HG02798 (cell line): ENCODE measurements around the gene CMSS1.
"Not testable (repeated sequence)": the region's sequence is repeated elsewhere in the genome, so short reads cannot be mapped to it uniquely, and the experiment has no call there.

ENCODE experiments used
- ATAC-seq: cut with Tn5 transposase; IDR thresholded peaks from one replicate; pipeline ENCODE4 v1.9.1; 2021; ENCODE audit warnings: mild to moderate bottlenecking; ENCODE audit not compliant: unreplicated experiment, poor library complexity

CMSS1 gene

GRCh38 chr3:100189444-100189964 lies 371.8 kb downstream of the CMSS1 start:
- ATAC-seq = no peak

GRCh38 chr3:100195375-100195774 lies 377.7 kb downstream of the CMSS1 start:
- no peak for ATAC-seq

GRCh38 chr3:100197876-100198275 lies 380.2 kb downstream of the CMSS1 start:
- ATAC-seq = no peak

DNA sequence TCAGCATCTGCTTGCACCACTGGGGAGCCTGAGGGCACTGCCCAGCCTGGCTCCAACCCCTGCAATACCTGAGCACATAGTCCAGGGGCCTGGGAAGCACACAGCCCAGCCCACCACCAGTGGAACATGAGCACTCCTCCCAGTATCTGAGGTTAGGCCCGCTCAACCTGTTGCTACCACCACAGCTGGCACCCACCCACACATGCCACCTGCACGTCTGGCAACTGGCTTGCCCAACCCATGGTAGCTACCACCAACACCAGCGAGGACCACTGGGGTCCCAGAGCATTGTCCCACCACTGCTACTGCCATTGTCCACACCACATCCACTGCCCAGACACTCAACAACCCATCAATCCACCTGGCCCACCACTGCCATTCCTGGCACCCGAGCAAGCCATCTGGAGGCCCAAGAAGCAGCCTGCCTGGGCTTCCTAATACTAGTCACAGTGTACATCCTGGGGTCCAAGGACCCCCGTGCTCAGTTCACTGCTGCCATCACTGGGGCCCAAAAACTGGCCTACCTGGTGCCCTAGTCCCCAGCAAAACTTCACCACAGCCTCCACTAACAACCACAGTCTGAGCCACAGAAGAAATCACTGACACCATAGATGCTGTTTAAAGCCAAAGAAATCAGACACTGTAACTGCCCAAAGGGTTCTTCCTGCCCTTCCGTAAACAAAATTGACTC lies 381.1 kb downstream of the CMSS1 start:
- ATAC-seq = no peak

DNA sequence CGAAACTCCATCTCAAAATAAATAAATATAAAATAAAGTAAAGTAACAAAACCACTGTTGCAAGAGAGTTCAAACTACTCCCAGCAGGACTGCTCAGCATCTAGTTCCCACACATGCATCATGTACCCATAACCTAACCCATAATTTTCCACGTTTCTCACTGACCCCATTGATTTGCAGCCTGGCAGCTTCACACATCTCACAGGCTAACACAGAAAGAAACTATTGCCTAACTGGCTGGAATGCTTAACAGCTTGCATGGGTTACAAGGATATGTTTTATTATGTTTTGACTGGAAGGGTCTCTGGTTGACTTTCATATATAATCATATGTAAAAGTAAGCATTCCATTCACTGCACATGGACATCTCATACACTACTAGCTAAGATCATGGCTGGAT lies 387.5 kb downstream of the CMSS1 start:
- no peak for ATAC-seq

GRCh38 chr3:100206687-100207086 lies 389.0 kb downstream of the CMSS1 start:
- no peak for ATAC-seq

- no peak for ATAC-seq
These were observed 390.2 kb downstream of the CMSS1 start for GRCh38 chr3:100207886-100208285.

DNA sequence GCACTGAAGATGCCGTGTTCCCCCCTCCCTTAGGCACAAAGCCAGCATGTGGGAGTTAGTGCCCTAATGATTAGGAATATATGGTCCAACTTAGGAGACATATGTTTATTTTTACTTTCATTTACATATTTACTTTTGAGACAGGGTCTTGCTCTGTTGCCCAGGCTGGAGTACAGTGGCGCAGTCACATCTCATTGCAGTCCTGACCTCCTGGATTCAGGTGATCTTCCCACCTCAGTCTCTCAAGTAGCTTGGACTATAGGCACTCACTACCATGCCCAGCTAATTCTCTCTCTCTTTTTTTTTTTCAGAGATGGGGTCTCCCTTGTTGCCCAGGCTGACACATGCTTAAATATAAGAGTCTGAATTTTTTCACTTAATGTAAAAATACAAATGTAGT lies 391.5 kb downstream of the CMSS1 start:
- ATAC-seq = no peak

DNA sequence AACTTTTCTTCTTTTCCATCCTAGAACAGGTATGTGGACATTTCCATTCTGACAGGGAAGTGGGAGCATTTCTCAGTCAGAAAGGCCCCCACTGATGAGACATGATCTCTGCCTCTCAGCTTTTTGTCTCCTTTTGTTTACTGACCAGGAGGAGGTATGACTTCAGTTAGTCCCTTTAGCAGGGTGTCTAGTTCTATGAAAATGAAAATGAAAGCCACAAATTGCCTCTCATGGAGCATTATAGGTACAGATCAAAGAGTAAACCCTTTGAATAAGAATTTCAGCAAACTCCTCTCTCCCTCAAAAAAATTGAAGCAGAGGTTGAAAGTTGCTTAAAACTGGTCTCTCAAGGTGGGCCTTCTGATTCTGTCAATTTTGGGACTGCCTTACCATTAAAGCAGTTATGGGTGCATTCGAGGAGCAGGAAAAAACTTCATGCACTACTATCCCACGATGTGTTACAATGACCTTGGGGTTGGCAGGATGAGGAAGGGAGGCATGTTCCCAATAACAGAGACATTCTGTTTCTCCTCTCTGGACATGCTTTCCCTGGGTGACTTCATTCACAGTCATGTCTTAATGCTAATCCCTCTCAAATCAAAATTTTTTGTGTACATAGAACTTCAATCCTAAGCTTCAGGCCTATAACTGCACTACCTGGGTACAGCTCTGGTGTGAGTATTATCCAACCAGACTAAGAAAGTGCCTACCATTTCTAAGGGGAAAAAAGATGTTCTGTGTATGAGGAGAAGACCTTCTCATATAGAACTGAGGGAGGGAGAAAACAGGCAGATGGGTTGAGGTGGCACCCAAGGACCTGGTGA lies 392.5 kb downstream of the CMSS1 start:
- peak; percentile 97 for ATAC-seq

GRCh38 chr3:100210772-100211135 lies 393.1 kb downstream of the CMSS1 start:
- ATAC-seq = no peak

DNA sequence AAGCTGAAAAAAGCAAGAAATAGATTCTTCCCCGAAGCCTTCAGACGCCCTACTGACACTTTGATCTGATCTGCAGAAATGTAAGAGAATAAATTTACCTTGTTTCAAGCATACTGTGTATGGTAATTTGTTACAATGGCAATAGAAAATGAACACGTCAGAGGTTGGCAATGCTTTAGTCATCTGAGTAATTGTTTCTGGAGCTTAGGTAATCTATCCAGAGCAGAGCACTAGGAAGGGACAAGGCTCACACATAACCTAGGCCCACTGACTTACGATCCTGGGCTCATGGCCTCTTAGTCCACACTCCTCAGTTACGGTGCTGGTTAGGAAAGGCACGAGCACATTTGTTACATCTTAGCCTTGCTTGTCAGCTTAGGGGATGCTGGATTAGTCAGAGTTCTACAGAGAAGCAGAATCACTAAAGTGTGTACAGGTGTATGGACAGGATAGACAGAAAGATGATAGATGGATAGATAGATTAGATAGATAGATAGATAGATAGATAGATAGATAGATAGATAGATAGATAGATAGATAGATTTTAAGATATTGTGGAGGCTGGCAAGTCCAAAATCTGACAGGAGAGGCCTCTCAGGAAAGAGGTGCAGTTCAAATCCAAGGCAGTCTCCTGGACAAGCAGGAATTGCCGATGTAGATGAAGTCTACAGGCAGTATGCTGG lies 396.4 kb downstream of the CMSS1 start:
- no peak for ATAC-seq

DNA sequence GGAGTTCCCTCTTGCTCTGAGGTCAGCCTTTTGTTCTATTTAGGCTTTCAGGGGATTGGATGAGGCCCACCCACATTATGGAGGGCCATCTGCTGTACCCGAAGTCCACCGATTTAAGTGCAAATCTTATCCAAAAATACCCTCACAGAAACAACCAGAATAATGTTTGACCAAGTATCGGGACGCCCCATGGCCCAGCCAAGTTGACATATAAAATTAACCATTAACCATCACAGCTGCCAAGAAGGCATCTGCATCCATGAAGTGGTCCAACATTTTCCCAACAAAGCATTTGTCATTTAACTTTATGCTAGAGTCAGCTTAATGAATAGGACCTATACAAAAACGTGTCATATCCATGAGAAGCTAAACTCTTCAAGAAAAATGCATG lies 396.9 kb downstream of the CMSS1 start:
- no peak for ATAC-seq

DNA sequence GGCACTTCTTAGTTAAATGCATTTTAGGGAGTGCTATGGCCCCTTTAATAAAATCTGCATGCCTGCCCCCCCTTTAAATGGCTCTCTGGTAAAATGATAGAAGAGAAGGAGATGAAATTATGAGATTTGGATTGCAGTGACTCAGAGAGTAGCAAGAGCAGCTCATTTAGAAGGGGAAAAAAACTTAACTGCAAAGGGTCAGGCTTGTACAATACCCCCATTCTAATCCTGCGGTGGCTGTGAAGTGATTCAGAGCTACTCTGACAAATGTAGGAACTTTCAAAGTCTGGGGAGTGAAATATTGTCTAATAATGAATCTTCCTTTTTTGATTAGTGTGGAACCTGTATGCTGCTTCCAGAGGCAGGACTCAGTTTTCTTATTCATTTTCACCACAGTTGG lies 399.1 kb downstream of the CMSS1 start:
- ATAC-seq = no peak

DNA sequence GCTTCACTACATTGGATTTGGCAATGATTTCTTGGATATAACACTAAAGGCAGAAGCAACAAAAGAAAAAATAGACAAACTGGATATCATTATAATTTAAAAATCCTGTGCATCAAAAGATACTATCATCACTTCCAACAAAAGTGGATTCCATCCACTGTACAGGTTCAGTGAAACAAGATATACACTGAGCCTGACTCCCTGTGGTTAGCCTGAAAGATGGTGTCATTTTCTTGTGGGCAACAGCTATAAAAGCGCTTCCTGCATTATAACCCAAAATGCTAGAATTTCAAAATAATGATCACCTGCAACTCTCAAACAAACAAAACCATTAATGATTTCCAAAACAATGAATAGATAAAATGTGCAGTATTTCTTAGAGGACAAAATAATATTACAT lies 403.5 kb downstream of the CMSS1 start:
- no peak for ATAC-seq

GRCh38 chr3:100225193-100225592 lies 407.5 kb downstream of the CMSS1 start:
- no peak for ATAC-seq

GRCh38 chr3:100225883-100226282 lies 408.2 kb downstream of the CMSS1 start:
- no peak for ATAC-seq

- ATAC-seq = no peak
These were observed 409.2 kb downstream of the CMSS1 start for GRCh38 chr3:100226712-100227429.

DNA sequence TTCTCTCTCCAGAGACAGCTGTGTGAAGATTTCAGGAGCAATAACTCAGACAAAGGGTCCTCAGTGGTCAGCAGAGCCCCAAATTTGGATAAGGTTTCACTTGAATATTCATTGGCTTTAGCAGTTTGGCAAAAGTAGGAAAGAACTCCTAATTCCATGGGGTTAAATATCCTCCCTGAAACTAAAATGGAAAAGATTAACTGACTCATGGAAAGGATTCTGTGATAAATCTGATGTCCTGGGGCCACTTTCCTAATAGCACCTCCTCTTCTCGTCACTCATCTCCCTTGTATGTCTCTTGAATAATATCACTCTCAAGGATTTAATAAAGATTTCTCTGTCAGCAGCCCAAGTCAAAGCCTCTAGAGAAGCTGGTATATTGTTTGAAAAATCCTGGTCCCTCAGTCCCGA lies 409.9 kb downstream of the CMSS1 start:
- ATAC-seq = no peak

DNA sequence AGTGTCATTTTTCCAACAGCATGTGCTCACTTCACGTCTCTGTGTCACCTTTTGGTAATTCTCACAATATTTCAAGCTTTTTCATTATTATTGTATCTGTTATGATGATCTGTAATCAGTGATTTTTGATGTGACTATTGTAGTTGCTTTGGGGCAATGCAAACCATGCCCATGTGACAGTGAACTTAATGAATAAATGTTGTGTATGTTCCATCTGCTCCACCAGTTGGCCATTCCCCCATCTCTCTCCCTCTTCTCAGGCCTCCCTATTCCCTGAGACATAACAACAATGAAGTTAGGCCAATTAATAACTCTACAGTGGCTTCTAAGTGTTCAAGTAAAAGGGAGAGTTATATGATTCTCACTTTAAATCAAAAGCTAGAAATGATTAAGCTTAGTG lies 410.6 kb downstream of the CMSS1 start:
- ATAC-seq = no peak

DNA sequence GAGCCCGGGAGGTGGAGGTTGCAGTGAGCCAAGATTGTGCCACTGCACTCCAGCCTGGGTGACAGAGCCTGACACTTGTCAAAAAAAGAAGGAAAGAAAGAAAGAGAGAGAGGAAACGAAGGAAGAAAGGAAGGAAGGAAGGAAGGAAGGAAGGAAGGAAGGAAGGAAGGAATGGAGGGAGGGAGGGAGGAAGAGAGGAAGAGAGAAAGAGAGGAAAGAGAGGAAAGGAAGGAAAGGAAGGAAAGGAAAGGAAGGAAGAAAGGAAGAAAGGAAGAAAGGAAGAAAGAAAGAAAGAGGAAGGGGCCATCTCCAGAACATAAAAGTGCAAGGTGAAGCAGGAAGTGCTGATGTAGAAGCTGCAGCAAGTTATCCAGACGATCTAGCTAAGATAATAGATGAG lies 411.5 kb downstream of the CMSS1 start:
- ATAC-seq = not testable (repeated sequence)

- ATAC-seq = no peak
These were observed 413.0 kb downstream of the CMSS1 start for GRCh38 chr3:100230710-100231109.
